Bronchial epithelial cell (primary cell): ENCODE measurements around the gene CLTB. TPM values are rescaled to one million over a fixed set of nuclear protein-coding genes. Genes with fewer than 3 reads are reported as not detected.
A peak's percentile ranks its signal among the peaks of the same experiment; 100 is the strongest.
"Not testable (repeated sequence)": the region's sequence is repeated elsewhere in the genome, so short reads cannot be mapped to it uniquely, and the experiment has no call there.

Experiments used
- DNase-seq: peaks from one replicate; pipeline ENCODE4 v3.0.0-alpha.2; 2010; ENCODE audit warnings: low read depth
- FAIRE-seq: peaks from 2 replicates; lab custom pipeline; 2011; peaks lifted over from hg19 to GRCh38; lab: Jason Lieb, UNC
- H3K27me3 ChIP-seq: 2 replicates; pipeline ENCODE4 v1.5.1; 2011; ENCODE audit warnings: low read length; ENCODE audit not compliant: control insufficient read depth, insufficient read depth
- H3K36me3 ChIP-seq: 2 replicates; pipeline ENCODE4 v1.5.1; 2011; ENCODE audit warnings: low read length; ENCODE audit not compliant: control insufficient read depth, insufficient read depth
- H3K4me3 ChIP-seq: 2 replicates; pipeline ENCODE4 v1.5.1; 2011; ENCODE audit warnings: mild to moderate bottlenecking, low read depth, low read length, control low read depth
- total RNA-seq: library from RNA; depleted of rRNA; stranded (reverse); fragments of >200 nt; gene quantifications from 2 replicates; pipeline ENCODE4 v1.2.1, GENCODE V29; 2014
- TF ChIP-seq, protein P1 (sequence below): IDR thresholded peaks from 2 replicates; pipeline ENCODE4 v1.5.1; 2011; ENCODE audit warnings: mild to moderate bottlenecking, moderate library complexity, low read length, control low read depth, inconsistent platforms; ENCODE audit not compliant: insufficient read depth, severe bottlenecking

CLTB gene
- total RNA-seq, 1 donor from 2014 or later = 241 TPM

DNA sequence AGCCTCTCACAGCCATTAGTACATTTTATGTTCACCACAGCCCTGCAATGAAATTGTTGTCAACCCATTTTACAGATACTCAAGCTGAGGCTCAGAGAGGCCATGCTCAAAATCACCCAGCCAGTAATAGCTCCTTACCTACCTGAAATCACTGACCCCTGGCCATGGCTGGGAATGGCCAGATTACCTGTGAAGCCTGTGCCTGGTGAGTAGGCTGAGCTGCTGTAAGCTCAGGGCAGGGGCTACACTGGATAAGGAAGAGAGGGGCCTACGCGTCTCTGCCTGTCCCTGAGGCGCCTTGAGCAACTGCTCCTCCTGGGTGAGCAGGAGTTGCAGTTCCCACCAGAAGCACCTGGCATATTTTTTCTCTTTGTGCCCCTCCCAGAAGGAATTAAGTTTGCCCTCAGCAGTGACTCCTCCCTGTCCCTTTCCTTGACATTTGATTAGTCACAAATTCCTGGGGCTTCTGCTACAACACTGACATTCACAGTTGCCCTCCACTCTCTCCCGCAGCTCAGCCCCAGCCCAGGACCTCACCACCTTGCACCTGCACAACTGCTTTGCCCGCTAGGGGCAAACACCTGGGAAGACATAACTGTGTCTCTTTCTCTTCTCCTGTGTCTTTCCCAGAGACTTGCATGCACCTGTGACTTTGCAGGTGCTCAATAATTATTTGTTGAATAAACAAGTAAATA lies 5.7 kb downstream of the CLTB start:
- DNase-seq (peak; percentile 59), FAIRE-seq (no peak)
- no peak overlapping the region for H3K4me3 ChIP-seq
- no peaks in the 10 kb centered on the region for H3K27me3 ChIP-seq
- peaks cover 15% of the 10 kb centered on the region for H3K36me3 ChIP-seq
- TF ChIP-seq, protein P1, sequence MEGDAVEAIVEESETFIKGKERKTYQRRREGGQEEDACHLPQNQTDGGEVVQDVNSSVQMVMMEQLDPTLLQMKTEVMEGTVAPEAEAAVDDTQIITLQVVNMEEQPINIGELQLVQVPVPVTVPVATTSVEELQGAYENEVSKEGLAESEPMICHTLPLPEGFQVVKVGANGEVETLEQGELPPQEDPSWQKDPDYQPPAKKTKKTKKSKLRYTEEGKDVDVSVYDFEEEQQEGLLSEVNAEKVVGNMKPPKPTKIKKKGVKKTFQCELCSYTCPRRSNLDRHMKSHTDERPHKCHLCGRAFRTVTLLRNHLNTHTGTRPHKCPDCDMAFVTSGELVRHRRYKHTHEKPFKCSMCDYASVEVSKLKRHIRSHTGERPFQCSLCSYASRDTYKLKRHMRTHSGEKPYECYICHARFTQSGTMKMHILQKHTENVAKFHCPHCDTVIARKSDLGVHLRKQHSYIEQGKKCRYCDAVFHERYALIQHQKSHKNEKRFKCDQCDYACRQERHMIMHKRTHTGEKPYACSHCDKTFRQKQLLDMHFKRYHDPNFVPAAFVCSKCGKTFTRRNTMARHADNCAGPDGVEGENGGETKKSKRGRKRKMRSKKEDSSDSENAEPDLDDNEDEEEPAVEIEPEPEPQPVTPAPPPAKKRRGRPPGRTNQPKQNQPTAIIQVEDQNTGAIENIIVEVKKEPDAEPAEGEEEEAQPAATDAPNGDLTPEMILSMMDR = peak; percentile 45

DNA sequence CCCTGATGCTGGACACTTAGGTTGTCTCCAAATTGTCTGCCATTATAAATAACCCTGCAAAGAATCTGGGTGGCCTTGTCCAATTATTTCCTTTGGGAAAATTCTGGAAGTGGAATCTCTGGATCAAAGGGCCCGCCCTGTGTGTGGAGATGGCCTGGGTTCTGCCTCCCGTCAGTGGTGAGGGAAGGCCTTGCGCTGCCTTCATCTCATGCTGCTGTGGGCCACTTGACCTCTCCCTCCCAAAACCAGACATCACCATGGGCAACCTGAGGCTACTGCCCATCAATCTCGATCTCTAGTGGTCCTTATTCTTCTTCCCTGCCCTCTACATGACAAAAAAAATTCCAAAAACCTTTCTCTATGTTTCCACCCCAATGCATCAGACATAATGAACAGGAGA lies 6.6 kb downstream of the CLTB start:
- peak; percentile 7 for FAIRE-seq
- no peak for DNase-seq
- TF ChIP-seq, protein P1 = no peak
- H3K36me3 ChIP-seq = peaks cover 15% of the 10 kb centered on the region
- no peaks in the 10 kb centered on the region for H3K27me3 ChIP-seq
- H3K4me3 ChIP-seq = no peak overlapping the region

DNA sequence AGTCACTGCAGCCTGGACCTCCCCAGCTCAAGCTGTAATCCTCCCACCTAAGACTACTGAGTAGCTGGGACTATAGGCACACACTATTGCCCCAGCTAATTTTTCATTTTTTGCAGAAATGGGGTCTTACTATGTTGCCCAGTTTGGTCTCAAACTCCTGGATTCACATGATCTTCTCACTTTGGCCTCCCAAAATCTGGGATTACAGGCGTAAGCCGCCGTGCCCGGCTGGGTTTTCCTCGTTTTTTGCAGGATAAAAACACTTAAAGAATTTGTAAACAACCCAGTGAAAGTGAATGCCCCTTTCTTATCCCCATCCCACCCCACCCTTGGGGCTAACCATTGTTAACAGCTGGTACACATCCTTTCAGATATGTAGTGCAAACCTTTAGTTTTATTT lies 7.7 kb downstream of the CLTB start:
- no peak overlapping the region for H3K4me3 ChIP-seq
- no peaks in the 10 kb centered on the region for H3K27me3 ChIP-seq
- peaks cover 19% of the 10 kb centered on the region for H3K36me3 ChIP-seq
- TF ChIP-seq, protein P1 = no peak
- DNase-seq (no peak), FAIRE-seq (no peak)

DNA sequence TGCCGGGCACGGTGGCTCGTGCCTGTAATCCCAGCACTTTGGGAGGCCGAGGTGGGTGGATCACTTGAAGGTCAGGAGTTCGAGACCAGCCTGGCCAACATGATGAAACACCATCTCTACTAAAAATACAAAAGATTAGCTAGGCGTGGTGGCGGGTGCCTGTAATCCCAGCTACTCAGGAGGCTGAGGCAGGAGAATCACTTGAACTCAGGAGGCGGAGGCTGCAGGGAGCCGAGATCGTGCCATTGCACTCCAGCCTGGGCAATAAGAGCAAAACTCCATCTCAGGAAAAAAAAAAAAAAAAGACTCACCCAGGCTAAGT lies 8.1 kb downstream of the CLTB start:
- not testable (repeated sequence) for H3K4me3 ChIP-seq, FAIRE-seq, H3K27me3 ChIP-seq, DNase-seq
- H3K36me3 ChIP-seq = peaks cover 19% of the 10 kb centered on the region

DNA sequence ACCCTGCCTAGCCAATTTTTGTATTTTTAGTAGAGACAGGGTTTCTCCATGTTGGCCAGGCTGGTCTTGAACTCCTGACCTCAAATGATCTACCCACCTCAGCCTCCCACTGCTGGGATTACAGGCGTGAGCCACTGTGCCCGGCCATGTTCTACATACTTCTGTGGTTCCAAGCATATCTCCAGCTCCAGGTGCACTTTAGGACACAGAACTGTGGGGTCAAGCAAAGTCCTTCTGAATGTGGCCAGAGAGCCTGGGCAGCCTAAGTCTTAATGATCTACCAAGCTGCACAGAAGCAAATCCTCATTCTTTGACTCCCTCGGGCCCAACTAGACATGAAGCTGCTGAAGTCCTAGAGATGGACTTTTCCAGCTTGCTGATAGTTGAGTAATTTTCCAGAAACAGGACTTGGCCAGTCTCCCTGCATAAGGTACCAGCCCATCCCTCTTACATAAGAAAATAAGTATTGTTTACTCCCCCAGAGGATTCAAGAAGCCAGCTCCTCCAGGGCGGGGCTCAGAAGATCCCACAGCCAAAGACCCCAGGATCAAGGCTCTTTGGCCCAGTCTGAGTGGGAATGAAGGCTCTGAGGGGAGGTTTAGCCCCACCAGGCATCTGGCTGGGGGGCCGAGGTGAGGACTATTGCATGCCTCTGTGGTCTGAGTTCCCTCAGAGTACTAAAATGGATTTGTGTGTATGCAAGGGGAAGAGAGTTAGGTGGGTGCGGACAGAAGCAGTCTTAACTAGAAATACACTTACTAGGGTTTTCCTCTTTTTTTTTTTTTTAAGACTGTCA lies 8.7 kb downstream of the CLTB start:
- H3K36me3 ChIP-seq = peaks cover 19% of the 10 kb centered on the region
- TF ChIP-seq, protein P1 = no peak
- no peak overlapping the region for H3K4me3 ChIP-seq
- FAIRE-seq (no peak), DNase-seq (no peak)
- H3K27me3 ChIP-seq = no peaks in the 10 kb centered on the region

DNA sequence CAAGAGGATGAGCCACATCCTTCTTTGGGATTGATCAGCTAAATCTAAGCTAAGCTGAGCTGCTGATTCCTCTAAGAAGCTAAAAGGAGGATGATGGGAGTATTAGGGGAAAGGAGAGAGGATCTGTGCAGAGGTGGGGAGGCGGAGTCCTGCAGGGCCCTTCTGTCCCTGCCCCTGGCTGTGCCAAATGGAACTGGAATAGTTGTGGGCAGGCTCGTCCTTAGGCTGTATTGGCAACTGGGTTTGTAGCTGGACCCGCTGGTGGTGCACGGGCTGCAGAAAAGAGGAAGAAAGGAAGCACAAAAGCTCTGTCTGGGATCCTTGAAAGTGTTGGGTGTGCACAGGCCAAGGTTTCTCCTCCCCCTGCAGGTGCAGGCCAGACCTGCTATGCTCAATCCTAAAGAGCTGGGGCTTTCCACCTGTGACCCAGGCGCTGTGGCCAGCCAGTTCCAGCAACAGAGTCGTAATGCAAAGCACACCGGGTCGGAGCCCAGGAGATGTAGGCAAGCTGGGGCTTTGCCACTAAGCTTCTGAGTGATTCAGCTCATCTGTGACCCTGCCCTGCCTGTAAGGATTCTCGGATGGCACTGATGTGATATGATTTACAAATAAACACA lies 9.8 kb downstream of the CLTB start:
- no peaks in the 10 kb centered on the region for H3K27me3 ChIP-seq
- peaks cover 19% of the 10 kb centered on the region for H3K36me3 ChIP-seq
- DNase-seq (no peak), FAIRE-seq (peak; percentile 93)
- no peak overlapping the region for H3K4me3 ChIP-seq
- TF ChIP-seq, protein P1 = no peak
